Endothelial cell of umbilical vein (primary cell): ENCODE measurements around the gene GAB1. TPM values are rescaled to one million over a fixed set of nuclear protein-coding genes. Genes with fewer than 3 reads are reported as not detected.
A peak's percentile ranks its signal among the peaks of the same experiment; 100 is the strongest.

Experiments
- BruUV-seq: library from RNA; stranded (reverse); fragments of 400-500 nt; replicated peaks from 2 replicates; lab custom pipeline; 2021; lab: Mats Ljungman, UMichigan
- CTCF ChIA-PET: fragments of 300-600, 350-600 bp; sonication (Branson Sonifier 250); formaldehyde crosslinking; loops from one replicate; lab custom pipeline; 2021; ENCODE audit warnings: antibody characterized with exemption, inconsistent platforms; lab: Charles Lee
- POLR2A ChIA-PET: fragments of 300-600, 350-600 bp; sonication (Branson Sonifier 250); formaldehyde crosslinking; loops from one replicate; lab custom pipeline; 2021; ENCODE audit warnings: antibody characterized with exemption, inconsistent platforms; lab: Charles Lee
- DNase-seq: peaks from one replicate; pipeline ENCODE4 v3.0.0-alpha.2; 2011; ENCODE audit warnings: low read depth, low spot score
- FAIRE-seq: peaks from 2 replicates; lab custom pipeline; 2011; peaks lifted over from hg19 to GRCh38; lab: Jason Lieb, UNC
- H2AFZ ChIP-seq: 2 replicates; pipeline ENCODE4 v1.6.0; 2012; ENCODE audit warnings: low read depth, low read length, control low read depth, inconsistent platforms
- H3K27ac ChIP-seq: 2 replicates; pipeline ENCODE4 v1.5.1; 2011; ENCODE audit warnings: low read depth, mild to moderate bottlenecking, control low read depth, low read length, moderate library complexity; ENCODE audit not compliant: insufficient read depth
- H3K27me3 ChIP-seq, 2 experiments: 2 replicates each; pipeline versions ENCODE4 v1.6.0 to v1.6.1; 2011; ENCODE audit warnings: low read length in 2 of 2, mixed read lengths in 1 of 2; ENCODE audit not compliant: control insufficient read depth in 2 of 2, insufficient read depth in 2 of 2
- H3K36me3 ChIP-seq, 2 experiments: 2 replicates in 1 of 2; 3 replicates in 1 of 2; pipeline ENCODE4 v1.5.1; 2011; ENCODE audit warnings: low read length in 2 of 2, mild to moderate bottlenecking in 1 of 2, moderate library complexity in 1 of 2; ENCODE audit not compliant: control insufficient read depth in 2 of 2, insufficient read depth in 2 of 2; ENCODE audit errors: extremely low read depth in 1 of 2
- H3K4me1 ChIP-seq: 3 replicates; pipeline ENCODE4 v1.5.1; 2011; ENCODE audit warnings: mild to moderate bottlenecking, low read length; ENCODE audit not compliant: control insufficient read depth, insufficient read depth; ENCODE audit errors: extremely low read depth
- H3K4me2 ChIP-seq: 2 replicates; pipeline ENCODE4 v1.6.1; 2011; ENCODE audit warnings: low read length, control low read depth, mixed read lengths; ENCODE audit not compliant: insufficient read depth
- H3K4me3 ChIP-seq, 3 experiments: fragments of 200-600 bp in 1 of 3; sonication (generic), shearing (Covaris generic) in 1 of 3; replicated peaks in 1 of 3; 2 replicates each; pipeline ENCODE4 v1.5.1; 2011 to 2016; ENCODE audit warnings: control low read depth in 3 of 3, low read length in 3 of 3, mild to moderate bottlenecking in 2 of 3, inconsistent platforms in 1 of 3, low read depth in 1 of 3, moderate library complexity in 1 of 3; ENCODE audit not compliant: insufficient read depth in 1 of 3
- H3K79me2 ChIP-seq: 2 replicates; pipeline ENCODE4 v1.6.0; 2012; ENCODE audit warnings: low read length, inconsistent platforms; ENCODE audit not compliant: control insufficient read depth, insufficient read depth
- H3K9ac ChIP-seq: replicated peaks from 2 replicates; pipeline ENCODE3; 2011; ENCODE audit warnings: low read length, control low read depth; ENCODE audit not compliant: insufficient read depth; ENCODE audit errors: extremely low read depth
- H3K9me1 ChIP-seq: replicated peaks from 3 replicates; pipeline ENCODE4 v1.6.0; 2011; ENCODE audit warnings: mild to moderate bottlenecking, low read length; ENCODE audit not compliant: control insufficient read depth, insufficient read depth; ENCODE audit errors: extremely low read depth
- H3K9me3 ChIP-seq: replicated peaks from 2 replicates; pipeline ENCODE4 v1.5.1; 2012; ENCODE audit warnings: low read length, inconsistent platforms; ENCODE audit not compliant: control insufficient read depth, insufficient read depth
- H4K20me1 ChIP-seq: replicated peaks from 2 replicates; pipeline ENCODE3; 2011; ENCODE audit warnings: mild to moderate bottlenecking, low read length; ENCODE audit not compliant: control insufficient read depth, insufficient read depth; ENCODE audit errors: extremely low read depth
- CTCF ChIP-seq, 2 donors: IDR thresholded peaks; 1 replicate in 1 of 2; 2 replicates in 1 of 2; pipeline ENCODE4 v1.5.1; 2011; ENCODE audit warnings: low read length in 2 of 2, mild to moderate bottlenecking in 2 of 2, moderate library complexity in 2 of 2, control low read depth in 1 of 2, inconsistent platforms in 1 of 2, low read depth in 1 of 2; ENCODE audit not compliant: insufficient read depth in 1 of 2; ENCODE audit errors: extremely low read depth in 1 of 2
- EZH2 ChIP-seq: IDR thresholded peaks from 2 replicates; pipeline ENCODE4 v1.6.1; 2012; ENCODE audit warnings: borderline replicate concordance, low read depth, mild to moderate bottlenecking, moderate library complexity, low read length, inconsistent platforms; ENCODE audit not compliant: severe bottlenecking
- FOS ChIP-seq: IDR thresholded peaks from 2 replicates; pipeline ENCODE4 v1.6.1; 2011; ENCODE audit warnings: mild to moderate bottlenecking, low read length, moderate library complexity, borderline replicate concordance; ENCODE audit not compliant: insufficient read depth
- GATA2 ChIP-seq: IDR thresholded peaks from 2 replicates; pipeline ENCODE4 v1.7.0; 2011; ENCODE audit warnings: low read depth, mild to moderate bottlenecking, moderate library complexity, mixed read lengths, low read length; ENCODE audit not compliant: insufficient read length, insufficient read depth
- JUN ChIP-seq: IDR thresholded peaks from 2 replicates; pipeline ENCODE4 v1.6.1; 2011; ENCODE audit warnings: borderline replicate concordance, low read depth; ENCODE audit not compliant: insufficient read length, insufficient read depth
- MYC ChIP-seq: IDR thresholded peaks from one replicate; pipeline ENCODE4 v1.6.1; 2011; ENCODE audit warnings: mild to moderate bottlenecking, low read depth, low read length
- POLR2A ChIP-seq: IDR thresholded peaks from 2 replicates; pipeline ENCODE4 v1.6.1; 2012; ENCODE audit warnings: low read depth, mild to moderate bottlenecking, control low read depth, low read length
- POLR2AphosphoS5 ChIP-seq: IDR thresholded peaks from 2 replicates; pipeline ENCODE4 v1.6.1; 2012; ENCODE audit warnings: low read depth, mild to moderate bottlenecking, control low read depth, low read length, moderate library complexity; ENCODE audit not compliant: insufficient read depth
- dilution Hi-C: fragments of 300-500 bp; cut with MboI; formaldehyde crosslinking; loops from one replicate; pipeline ENCODE4 v1.15.0; 2019; ENCODE audit warnings: low sequenced_read_pairs; ENCODE audit not compliant: extremely low pct_ligation_motif_present
- intact Hi-C: fragments of 100-400 bp; cut with micrococcal nuclease; formaldehyde crosslinking; loops from one replicate; pipeline ENCODE4 v1.10.0; 2022
- polyA plus RNA-seq, 4 experiments: library from polyadenylated mRNA; depleted of rRNA in 3 of 4; stranded (reverse) in 3 of 4; unstranded in 1 of 4; fragments of >200 nt; gene quantifications; 2 replicates each; pipeline versions ENCODE4 v1.2.1 to v1.2.3, GENCODE V29; 2011 to 2012; ENCODE audit warnings: missing spikeins in 1 of 4
- total RNA-seq: library from RNA; stranded (reverse); gene quantifications from 2 replicates; pipeline ENCODE4 v1.2.3, GENCODE V29; 2021
- TF ChIP-seq, protein P1 (sequence below): IDR thresholded peaks from 2 replicates; pipeline ENCODE4 v1.6.1; 2011; ENCODE audit not compliant: insufficient read depth, insufficient read length

Gene GAB1
- total and polyA plus RNA-seq, 2 donors (not counting 3 experiments of a cell fraction or from before 2014, with no cell fraction given), result 9.3 to 37.7 TPM

GRCh38 chr4:143417679-143418403 lies 81.2 kb downstream of the GAB1 start:
- dilution Hi-C loops, result no loop called here
- FAIRE-seq (no peak), DNase-seq (no peak)
- no peak overlapping the region for H3K4me3 ChIP-seq
- H3K9me1 ChIP-seq, result no peaks in the 10 kb centered on the region
- H3K79me2 ChIP-seq, result no peaks in the 10 kb centered on the region
- H3K9ac ChIP-seq, result no peak overlapping the region
- H4K20me1 ChIP-seq, result no peaks in the 10 kb centered on the region
- no peak for TF ChIP-seq POLR2AphosphoS5
- no peak for TF ChIP-seq MYC
- no peak for TF ChIP-seq GATA2
- H3K9me3 ChIP-seq, result no peaks in the 10 kb centered on the region
- peaks cover 0 to 5% of the 10 kb centered on the region in 2 experiments for H3K36me3 ChIP-seq
- H3K4me1 ChIP-seq, result no peaks in the 10 kb centered on the region
- no peak overlapping the region for H3K27ac ChIP-seq
- CTCF ChIA-PET, result interaction anchor here (0.6 to 1.5 kb wide), 3 partner anchors 19 to 215 kb away, joined by 3 to 4 read pairs (median 3); no protein-coding TSS in a partner anchor
- H2AFZ ChIP-seq, result no peak overlapping the region
- intact Hi-C loops, result no loop called here
- no peak overlapping the region for H3K4me2 ChIP-seq
- no TSS peak for BruUV-seq
- no peaks in the 10 kb centered on the region for H3K27me3 ChIP-seq
- POLR2A ChIA-PET, result no interaction called here

DNA sequence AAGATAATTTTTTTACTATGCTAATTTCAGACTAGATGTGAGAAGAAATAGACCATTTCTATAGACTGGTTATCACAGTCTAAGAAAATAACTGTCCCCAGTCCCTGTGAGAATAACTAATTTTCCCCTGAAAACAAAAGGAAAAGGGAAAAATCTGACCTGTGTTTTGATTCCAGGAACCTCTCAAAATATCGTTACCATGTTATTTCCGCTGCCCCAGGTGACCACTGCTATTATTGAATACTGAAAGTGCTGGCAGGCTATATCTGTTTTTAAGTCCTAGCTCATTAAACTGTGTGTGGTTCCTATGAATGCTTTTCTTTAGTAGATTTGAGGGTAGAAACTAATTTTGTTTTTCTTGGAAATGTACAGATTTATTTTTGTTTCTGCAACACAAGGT lies 83.6 kb downstream of the GAB1 start:
- Histone ChIP-seq H3K27ac (no peak overlapping the region), H3K4me1 (no peaks in the 10 kb centered on the region), H3K9ac (no peak overlapping the region), H2AFZ (no peak overlapping the region), H3K9me3 (no peaks in the 10 kb centered on the region), H3K4me2 (no peak overlapping the region), H3K79me2 (no peaks in the 10 kb centered on the region), H3K36me3 (peaks cover 0 to 8% of the 10 kb centered on the region in 2 experiments), H3K27me3 (no peaks in the 10 kb centered on the region), H4K20me1 (no peaks in the 10 kb centered on the region), H3K4me3 (no peak overlapping the region), H3K9me1 (no peaks in the 10 kb centered on the region)
- intact Hi-C loops (no loop called here), dilution Hi-C loops (no loop called here)
- DNase-seq (peak; percentile 87), FAIRE-seq (peak; percentile 28)
- TF ChIP-seq EZH2, result no peak
- TF ChIP-seq MYC, result no peak
- no peak for TF ChIP-seq FOS
- TF ChIP-seq, protein P1, sequence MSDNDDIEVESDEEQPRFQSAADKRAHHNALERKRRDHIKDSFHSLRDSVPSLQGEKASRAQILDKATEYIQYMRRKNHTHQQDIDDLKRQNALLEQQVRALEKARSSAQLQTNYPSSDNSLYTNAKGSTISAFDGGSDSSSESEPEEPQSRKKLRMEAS, result no peak
- TF ChIP-seq JUN, result no peak
- TF ChIP-seq POLR2AphosphoS5, result no peak
- TF ChIP-seq GATA2, result no peak
- no peak for TF ChIP-seq CTCF (IDR thresholded peaks at IDR 0.05; ENCODE audit: extremely low read depth in 1 of 2, insufficient read depth in 1 of 2, low read depth in 1 of 2, low read length in 2 of 2)
- TF ChIP-seq POLR2A, result no peak
- CTCF ChIA-PET, result interaction anchor here (0.5 to 1.3 kb wide), 2 partner anchors 11 to 112 kb away, joined by 3 to 4 read pairs; no protein-coding TSS in a partner anchor
- POLR2A ChIA-PET, result no interaction called here
- no TSS peak for BruUV-seq
